GM13977 (cell line): ENCODE measurements around the gene GABBR1.

Experiments
- DNase-seq: peaks from one replicate; pipeline ENCODE4 v3.0.0; 2012; ENCODE audit warnings: low spot score
- in situ Hi-C: fragments of 300-500 bp; cut with MboI; formaldehyde crosslinking; loops from one replicate; pipeline ENCODE4 v1.12.0; 2022; ENCODE audit warnings: low sequenced_read_pairs, low pct_unique_long_range_greater_than_20kb, mixed read lengths, inconsistent platforms; ENCODE audit not compliant: unreplicated experiment
- TF ChIP-seq, protein P1 (sequence below): IDR thresholded peaks from 2 replicates; pipeline ENCODE4 v1.5.1; 2012; ENCODE audit warnings: mild to moderate bottlenecking, control low read depth; ENCODE audit not compliant: insufficient read depth; ENCODE audit errors: extremely low read depth, missing control alignments

GABBR1 gene

DNA sequence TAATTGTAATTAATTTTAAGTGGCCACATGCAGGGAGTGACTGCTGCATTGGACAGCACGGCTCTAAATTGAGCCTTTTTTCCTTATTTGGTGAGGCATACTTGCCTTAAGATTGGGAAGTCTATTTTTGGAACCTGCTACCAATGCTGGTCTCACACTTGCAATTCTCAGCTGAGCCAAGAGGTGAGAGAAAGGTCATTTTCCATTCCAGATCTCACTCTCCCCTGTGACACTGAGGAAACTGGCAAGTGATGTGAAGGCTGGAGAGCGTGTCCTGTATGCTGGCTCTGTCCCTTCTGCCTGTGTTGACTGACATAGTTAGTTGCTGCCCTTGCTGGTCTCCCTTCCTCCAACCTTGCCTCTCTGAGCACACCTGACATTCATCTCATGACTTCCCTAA lies 23.2 kb upstream of the GABBR1 start:
- DNase-seq = no peak
- in situ Hi-C loops = no loop called here
- TF ChIP-seq, protein P1, sequence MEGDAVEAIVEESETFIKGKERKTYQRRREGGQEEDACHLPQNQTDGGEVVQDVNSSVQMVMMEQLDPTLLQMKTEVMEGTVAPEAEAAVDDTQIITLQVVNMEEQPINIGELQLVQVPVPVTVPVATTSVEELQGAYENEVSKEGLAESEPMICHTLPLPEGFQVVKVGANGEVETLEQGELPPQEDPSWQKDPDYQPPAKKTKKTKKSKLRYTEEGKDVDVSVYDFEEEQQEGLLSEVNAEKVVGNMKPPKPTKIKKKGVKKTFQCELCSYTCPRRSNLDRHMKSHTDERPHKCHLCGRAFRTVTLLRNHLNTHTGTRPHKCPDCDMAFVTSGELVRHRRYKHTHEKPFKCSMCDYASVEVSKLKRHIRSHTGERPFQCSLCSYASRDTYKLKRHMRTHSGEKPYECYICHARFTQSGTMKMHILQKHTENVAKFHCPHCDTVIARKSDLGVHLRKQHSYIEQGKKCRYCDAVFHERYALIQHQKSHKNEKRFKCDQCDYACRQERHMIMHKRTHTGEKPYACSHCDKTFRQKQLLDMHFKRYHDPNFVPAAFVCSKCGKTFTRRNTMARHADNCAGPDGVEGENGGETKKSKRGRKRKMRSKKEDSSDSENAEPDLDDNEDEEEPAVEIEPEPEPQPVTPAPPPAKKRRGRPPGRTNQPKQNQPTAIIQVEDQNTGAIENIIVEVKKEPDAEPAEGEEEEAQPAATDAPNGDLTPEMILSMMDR = no peak

DNA sequence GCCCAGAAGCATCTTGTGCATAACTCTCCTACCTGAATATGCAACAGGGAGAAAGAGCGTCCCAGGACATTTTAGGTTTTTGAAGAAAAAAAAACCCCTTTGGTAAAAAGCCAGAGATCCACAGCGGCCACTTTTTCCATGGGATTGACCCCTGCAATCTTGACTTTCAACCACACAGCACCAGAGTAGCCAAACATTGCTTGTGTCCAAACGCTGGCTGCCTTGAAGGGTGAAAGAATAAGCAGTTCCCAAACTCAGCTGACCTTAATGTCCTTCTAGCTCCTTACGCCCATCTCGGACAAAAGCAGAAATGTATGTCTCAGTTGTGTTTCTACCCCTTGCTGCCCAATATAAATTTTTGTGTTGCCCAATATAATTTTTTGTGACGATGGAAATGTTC lies 22.7 kb upstream of the GABBR1 start:
- TF ChIP-seq, protein P1 = no peak
- in situ Hi-C loops = no loop called here
- DNase-seq = no peak

DNA sequence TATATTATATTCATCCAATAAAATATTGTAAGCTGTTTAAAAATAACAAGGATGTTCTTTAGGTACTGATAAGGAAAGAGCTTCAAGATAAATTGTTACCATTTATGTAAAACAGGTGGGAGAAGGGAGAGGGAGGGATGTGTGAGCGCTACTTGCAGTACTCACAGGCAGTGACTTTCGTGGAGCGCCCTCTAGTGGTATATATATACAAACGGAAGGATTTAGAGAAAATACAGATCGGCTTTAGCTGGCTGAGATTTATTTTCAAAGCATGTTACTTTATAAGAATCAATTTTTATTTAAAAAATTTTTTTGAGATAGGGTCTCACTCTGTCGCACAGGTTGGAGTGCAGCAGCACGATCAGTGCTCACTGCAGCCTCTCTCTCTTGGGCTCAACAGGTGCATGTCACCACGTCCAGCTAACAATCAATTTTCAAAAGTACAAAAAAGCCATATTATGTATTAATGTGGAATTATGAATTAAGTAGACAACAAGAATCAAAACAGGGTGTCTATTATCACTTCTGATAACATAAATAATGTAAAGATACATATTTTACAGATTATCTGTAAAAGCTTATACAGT lies 20.6 kb upstream of the GABBR1 start:
- TF ChIP-seq, protein P1 = peak; percentile 74
- in situ Hi-C loops = no loop called here
- peak; percentile 62 for DNase-seq

DNA sequence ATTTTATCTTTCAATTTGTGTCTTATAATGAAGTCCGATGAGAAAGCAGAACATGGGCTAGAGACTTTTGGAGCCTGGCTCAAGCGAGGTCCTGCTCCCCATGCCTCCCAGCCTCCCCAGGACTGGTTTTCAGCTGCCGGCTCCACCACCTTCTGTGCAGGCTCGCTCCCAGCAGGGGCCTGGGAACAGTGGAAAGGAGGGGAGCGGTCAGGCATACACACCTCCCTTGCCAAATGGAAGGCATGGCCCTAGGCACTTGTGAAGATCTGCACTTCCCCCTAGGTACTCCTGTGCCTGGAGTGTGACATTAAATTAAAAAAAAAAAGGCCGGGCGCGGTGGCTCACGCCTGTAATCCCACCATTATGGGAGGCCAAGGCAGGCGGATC lies 19.2 kb upstream of the GABBR1 start:
- in situ Hi-C loops = no loop called here
- TF ChIP-seq, protein P1 = no peak
- no peak for DNase-seq

- in situ Hi-C loops = no loop called here
- TF ChIP-seq, protein P1 = peak; percentile 60
Measured at GRCh38 chr6:29651413-29652197, 18.6 kb upstream of the GABBR1 start.

DNA sequence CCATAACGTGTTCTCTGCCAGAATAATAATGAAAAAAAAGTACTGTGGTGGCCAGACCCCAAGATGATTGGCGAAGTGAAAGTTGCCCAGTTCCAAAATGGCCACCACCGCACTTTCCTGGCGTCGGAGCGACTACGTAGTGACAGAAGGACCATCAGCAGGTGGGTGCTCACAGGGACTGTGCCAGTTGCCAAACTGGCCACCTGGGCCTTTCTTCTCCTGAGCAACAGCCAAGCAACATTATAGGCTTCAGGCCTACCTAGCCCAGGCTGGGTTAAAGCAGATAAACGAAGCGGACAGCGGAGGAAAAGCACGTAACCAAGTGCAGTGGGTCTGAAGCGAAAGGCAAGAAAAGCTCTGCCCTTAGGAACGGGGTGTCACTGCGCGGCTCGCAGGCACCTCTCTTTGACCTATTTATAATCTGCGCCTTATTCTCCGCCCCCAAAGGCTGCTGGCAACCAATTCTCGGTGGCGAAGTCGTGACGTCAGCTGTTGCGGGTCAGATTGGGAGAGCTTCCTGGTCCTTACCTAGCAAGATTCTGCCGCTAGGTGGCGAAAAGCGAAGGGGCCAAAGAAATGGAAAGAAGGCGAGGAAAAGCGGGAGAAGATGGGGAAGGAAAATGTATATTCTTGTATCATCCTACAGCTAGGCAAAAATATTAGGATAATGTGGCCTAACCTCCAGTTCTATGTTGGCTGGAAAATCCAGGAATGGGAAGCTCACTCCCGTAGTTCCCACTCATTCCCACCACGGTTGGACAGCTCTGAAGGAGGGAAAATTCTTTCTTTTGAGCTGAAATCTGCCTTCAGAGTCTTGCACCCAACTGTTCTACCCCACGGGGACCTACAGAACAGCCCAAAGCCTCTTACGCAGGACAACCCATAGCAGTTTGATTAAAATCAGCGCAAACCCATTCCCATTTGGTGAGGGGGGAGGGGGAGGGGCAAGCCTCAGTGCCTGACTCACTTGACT lies 17.0 kb upstream of the GABBR1 start:
- peak; percentile 96 for DNase-seq
- TF ChIP-seq, protein P1 = peak; percentile 86
- in situ Hi-C loops = no loop called here

More at GRCh38 chr6:29651413-29652197, 18.6 kb upstream of the GABBR1 start:
- DNase-seq = peak; percentile 57
